ENCODE data around the gene GLCE. TPM values are rescaled to one million over a fixed set of nuclear protein-coding genes. Genes with fewer than 3 reads are reported as not detected.

Gene GLCE
- total RNA-seq, 2 donors from 2014 or later, result 16.3 to 17.2 TPM

DNA sequence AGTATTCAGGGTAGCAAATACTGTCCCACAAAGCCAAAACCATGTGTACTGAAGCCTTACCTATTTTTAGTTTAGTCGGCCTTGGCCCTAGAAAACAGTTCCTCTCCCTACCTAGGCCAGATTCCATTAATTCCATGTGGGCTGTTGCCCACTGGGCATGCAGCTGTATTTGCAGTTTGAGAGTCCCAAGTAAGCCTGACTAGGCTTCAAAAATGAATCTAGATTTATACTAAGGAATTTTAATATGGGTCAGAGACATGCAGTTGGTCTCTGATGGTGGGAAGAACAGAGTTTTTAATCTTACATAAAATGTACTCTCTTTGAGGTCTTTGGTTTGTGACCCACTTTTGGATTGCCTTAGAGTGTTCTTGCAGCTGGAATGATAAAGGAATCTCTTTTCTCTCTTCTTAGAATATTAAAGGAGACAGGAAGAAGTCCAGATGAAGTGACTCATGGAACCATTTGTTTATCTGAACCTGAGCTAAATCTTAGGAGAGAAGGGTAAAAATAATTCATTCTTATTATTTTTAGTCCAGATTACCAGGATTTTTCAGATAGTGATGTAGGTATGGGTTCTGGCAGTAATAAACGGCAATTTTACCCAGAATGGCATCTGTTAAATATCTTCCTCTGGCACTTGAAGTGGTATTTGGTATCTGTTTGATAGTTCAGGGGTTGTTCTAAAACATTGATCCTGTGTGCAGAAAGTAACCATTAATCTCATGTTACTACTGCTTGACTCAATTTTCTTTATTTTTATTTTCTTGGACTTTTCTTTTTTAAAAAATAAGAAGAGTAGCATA lies 33.8 kb downstream of the GLCE start:
- peaks cover 35% of the 10 kb centered on the region for H3K36me3 Mint-ChIP-seq (ENCODE audit: low read depth)

DNA sequence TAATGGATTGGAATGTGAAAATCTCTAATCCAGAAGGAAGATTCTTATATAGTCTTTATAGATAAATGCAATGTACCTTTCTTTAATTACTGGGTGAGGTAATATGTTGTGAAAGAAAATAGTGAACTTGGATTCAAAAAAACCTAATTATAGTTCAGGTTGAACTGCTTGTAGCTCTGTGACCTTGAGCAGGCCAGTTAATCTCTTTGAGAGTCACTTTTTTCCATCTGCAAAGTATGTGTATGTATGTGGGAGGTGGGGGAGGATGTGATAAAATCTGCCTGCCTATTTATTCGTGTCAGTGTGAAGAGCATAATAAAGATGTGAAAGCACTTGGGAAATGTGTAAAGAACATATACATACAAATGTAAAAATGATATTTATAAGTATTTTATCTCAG lies 34.4 kb downstream of the GLCE start:
- TF ChIP-seq, protein P1, sequence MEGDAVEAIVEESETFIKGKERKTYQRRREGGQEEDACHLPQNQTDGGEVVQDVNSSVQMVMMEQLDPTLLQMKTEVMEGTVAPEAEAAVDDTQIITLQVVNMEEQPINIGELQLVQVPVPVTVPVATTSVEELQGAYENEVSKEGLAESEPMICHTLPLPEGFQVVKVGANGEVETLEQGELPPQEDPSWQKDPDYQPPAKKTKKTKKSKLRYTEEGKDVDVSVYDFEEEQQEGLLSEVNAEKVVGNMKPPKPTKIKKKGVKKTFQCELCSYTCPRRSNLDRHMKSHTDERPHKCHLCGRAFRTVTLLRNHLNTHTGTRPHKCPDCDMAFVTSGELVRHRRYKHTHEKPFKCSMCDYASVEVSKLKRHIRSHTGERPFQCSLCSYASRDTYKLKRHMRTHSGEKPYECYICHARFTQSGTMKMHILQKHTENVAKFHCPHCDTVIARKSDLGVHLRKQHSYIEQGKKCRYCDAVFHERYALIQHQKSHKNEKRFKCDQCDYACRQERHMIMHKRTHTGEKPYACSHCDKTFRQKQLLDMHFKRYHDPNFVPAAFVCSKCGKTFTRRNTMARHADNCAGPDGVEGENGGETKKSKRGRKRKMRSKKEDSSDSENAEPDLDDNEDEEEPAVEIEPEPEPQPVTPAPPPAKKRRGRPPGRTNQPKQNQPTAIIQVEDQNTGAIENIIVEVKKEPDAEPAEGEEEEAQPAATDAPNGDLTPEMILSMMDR (conservative IDR thresholded peaks at IDR 0.05), result no peak
- WGBS, 2 experiments (ENCODE audit: insufficient coverage in 1 of 2, insufficient read length in 1 of 2), result 100% methylated on average over 1 of the region's 1 CpG; no CpG with 5 or more reads in 1 of the 2 experiments
- Histone ChIP-seq H3K36me3 (ENCODE audit: control insufficient read depth, insufficient read depth, low read length) (peaks cover 14% of the 10 kb centered on the region), H3K27me3 (ENCODE audit: control insufficient read depth, insufficient read depth, low read length, poor library complexity, severe bottlenecking) (no peaks in the 10 kb centered on the region), H3K27ac (ENCODE audit: low read depth, low read length) (no peak overlapping the region), H3K4me3 (ENCODE audit: low read length) (no peak overlapping the region), H3K4me1 (ENCODE audit: control insufficient read depth, insufficient read depth, low read length) (peaks cover 2% of the 10 kb centered on the region), H3K9ac (ENCODE audit: extremely low read depth, low read length, poor library complexity, severe bottlenecking) (no peak overlapping the region), H3K9me3 (ENCODE audit: control insufficient read depth, low read length) (peaks cover 13% of the 10 kb centered on the region)
- H3K9me3 Mint-ChIP-seq, result peaks cover 11% of the 10 kb centered on the region
- peaks cover 31% of the 10 kb centered on the region for H3K36me3 Mint-ChIP-seq (ENCODE audit: low read depth)
- H3K4me3 Mint-ChIP-seq, result no peak overlapping the region
- peaks cover 21% of the 10 kb centered on the region for H3K4me1 Mint-ChIP-seq
- no peak for DNase-seq
- H3K27me3 Mint-ChIP-seq (ENCODE audit: insufficient read depth), result no peaks in the 10 kb centered on the region
- no peak overlapping the region for H3K27ac Mint-ChIP-seq

More for the DNA sequence above, 33.8 kb downstream of the GLCE start:
- H3K27ac ChIP-seq (ENCODE audit: low read depth, low read length), result no peak overlapping the region
- Mint-ChIP-seq H3K4me3 (no peak overlapping the region), H3K4me1 (peaks cover 21% of the 10 kb centered on the region), H3K9me3 (peaks cover 17% of the 10 kb centered on the region), H3K27me3 (ENCODE audit: insufficient read depth) (no peaks in the 10 kb centered on the region), H3K27ac (no peak overlapping the region)
- H3K4me1 ChIP-seq (ENCODE audit: control insufficient read depth, insufficient read depth, low read length), result peaks cover 2% of the 10 kb centered on the region
- H3K9ac ChIP-seq (ENCODE audit: extremely low read depth, low read length, poor library complexity, severe bottlenecking), result no peak overlapping the region
- H3K4me3 ChIP-seq (ENCODE audit: low read length), result no peak overlapping the region
- no peak for DNase-seq
- 86% methylated on average over 1 to 2 of the region's 2 CpGs for WGBS, 2 experiments (ENCODE audit: insufficient coverage in 1 of 2, insufficient read length in 1 of 2)
- H3K27me3 ChIP-seq (ENCODE audit: control insufficient read depth, insufficient read depth, low read length, poor library complexity, severe bottlenecking), result no peaks in the 10 kb centered on the region
- peaks cover 16% of the 10 kb centered on the region for H3K36me3 ChIP-seq (ENCODE audit: control insufficient read depth, insufficient read depth, low read length)
- peaks cover 20% of the 10 kb centered on the region for H3K9me3 ChIP-seq (ENCODE audit: control insufficient read depth, low read length)
- TF ChIP-seq, protein P1 (conservative IDR thresholded peaks at IDR 0.05), result no peak

DNA sequence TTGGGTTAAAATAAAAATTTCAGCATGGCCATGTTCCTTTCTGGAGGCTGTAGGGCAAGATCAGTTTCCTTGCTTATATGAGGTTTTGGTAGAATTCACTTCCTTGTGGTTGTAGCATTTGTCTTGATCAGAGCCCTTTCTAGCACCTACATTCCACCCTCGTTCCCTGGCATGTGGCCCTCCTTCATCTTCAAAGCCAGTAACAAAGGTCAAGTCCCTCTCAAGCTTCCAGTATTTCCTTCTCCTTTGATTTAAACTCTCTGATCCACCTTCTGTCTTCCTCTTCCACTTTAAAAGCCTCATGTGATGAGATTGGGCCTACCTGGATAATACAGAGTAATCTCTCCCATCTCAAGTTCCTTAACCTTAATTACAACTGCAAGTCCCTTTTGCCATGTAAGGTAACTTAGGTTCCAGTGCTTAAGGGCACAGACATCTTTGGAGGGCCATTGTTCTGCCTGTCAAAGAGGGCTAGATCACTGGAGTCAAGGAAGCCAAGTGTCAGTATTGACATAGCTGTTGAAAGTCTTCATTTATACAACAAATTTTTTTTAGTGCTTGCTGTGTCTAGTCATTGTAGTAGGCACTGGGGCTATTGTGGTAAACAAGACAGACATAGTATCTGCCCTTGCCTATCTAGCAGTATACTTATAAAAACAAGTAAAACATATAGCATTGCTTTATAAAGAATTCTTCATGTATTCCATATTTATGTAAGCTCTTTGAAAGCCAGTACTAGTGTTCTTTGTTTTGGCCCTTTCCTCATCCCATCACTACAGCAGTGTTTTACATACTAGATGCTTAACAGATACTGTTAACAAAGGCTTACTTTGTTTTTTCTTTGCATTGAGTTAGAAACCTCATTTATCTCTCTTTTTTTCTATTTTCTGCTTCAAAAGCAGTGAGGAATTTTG lies 40.7 kb downstream of the GLCE start:
- H3K27ac Mint-ChIP-seq, result no peak overlapping the region
- H3K36me3 ChIP-seq (ENCODE audit: control insufficient read depth, insufficient read depth, low read length), result peaks cover 14% of the 10 kb centered on the region
- no peak overlapping the region for H3K4me3 Mint-ChIP-seq
- H3K4me1 Mint-ChIP-seq, result peaks cover 13% of the 10 kb centered on the region
- DNase-seq, result no peak
- H3K9me3 ChIP-seq (ENCODE audit: control insufficient read depth, low read length), result no peaks in the 10 kb centered on the region
- no peaks in the 10 kb centered on the region for H3K9me3 Mint-ChIP-seq
- peaks cover 17% of the 10 kb centered on the region for H3K36me3 Mint-ChIP-seq (ENCODE audit: low read depth)
- WGBS, 2 experiments (ENCODE audit: insufficient coverage in 1 of 2, insufficient read length in 1 of 2), result 77 to 88% methylated on average over 1 of the region's 1 CpG
- H3K27ac ChIP-seq (ENCODE audit: low read depth, low read length), result no peak overlapping the region
- H3K4me3 ChIP-seq (ENCODE audit: low read length), result no peak overlapping the region
- TF ChIP-seq, protein P1 (conservative IDR thresholded peaks at IDR 0.05), result no peak
- no peaks in the 10 kb centered on the region for H3K27me3 ChIP-seq (ENCODE audit: control insufficient read depth, insufficient read depth, low read length, poor library complexity, severe bottlenecking)
- H3K27me3 Mint-ChIP-seq (ENCODE audit: insufficient read depth), result no peaks in the 10 kb centered on the region
- no peak overlapping the region for H3K9ac ChIP-seq (ENCODE audit: extremely low read depth, low read length, poor library complexity, severe bottlenecking)
- H3K4me1 ChIP-seq (ENCODE audit: control insufficient read depth, insufficient read depth, low read length), result peaks cover 6% of the 10 kb centered on the region

Data from endodermal cell (in vitro differentiated cells).